MCF 10A (cell line): ENCODE results near the gene PPP1R1C. TPM values are rescaled to one million over a fixed set of nuclear protein-coding genes. Genes with fewer than 3 reads are reported as not detected.
"Not testable (repeated sequence)": the region's sequence is repeated elsewhere in the genome, so short reads cannot be mapped to it uniquely, and the experiment has no call there.

ENCODE experiments used
- BruUV-seq: library from RNA; stranded (reverse); fragments of 400-500 nt; replicated peaks from 2 replicates; lab custom pipeline; 2021; lab: Mats Ljungman, UMichigan
- CTCF ChIA-PET: fragments of 300-600 bp; sonication (Branson Sonifier 250); formaldehyde crosslinking; extraction: SDS; loops from one replicate; lab custom pipeline; 2021; ENCODE audit warnings: antibody characterized with exemption, inconsistent platforms; lab: Yijun Ruan, JAX
- POLR2A ChIA-PET: fragments of 300-600, 350-650 bp; sonication (Branson Sonifier 250); formaldehyde crosslinking; extraction: SDS; loops from one replicate; lab custom pipeline; 2020; ENCODE audit warnings: antibody characterized with exemption, inconsistent platforms; lab: Yijun Ruan, JAX
- DNase-seq: peaks from one replicate; pipeline ENCODE4 v3.0.0-alpha.2; 2018; ENCODE audit not compliant: unreplicated experiment
- H3K27ac Mint-ChIP-seq: one replicate; pipeline ENCODE4 v1.8.0; 2022; ENCODE audit warnings: mild to moderate bottlenecking, low read depth, mixed read lengths; ENCODE audit not compliant: unreplicated experiment
- H3K27me3 Mint-ChIP-seq: one replicate; pipeline ENCODE4 v1.8.0; 2022; ENCODE audit warnings: mixed read lengths; ENCODE audit not compliant: insufficient read depth, unreplicated experiment
- H3K36me3 Mint-ChIP-seq: one replicate; pipeline ENCODE4 v1.8.0; 2022; ENCODE audit warnings: mild to moderate bottlenecking, moderate library complexity, mixed read lengths; ENCODE audit not compliant: insufficient read depth, unreplicated experiment
- H3K4me1 Mint-ChIP-seq: one replicate; pipeline ENCODE4 v1.8.0; 2022; ENCODE audit warnings: mixed read lengths; ENCODE audit not compliant: insufficient read depth, unreplicated experiment
- H3K4me3 Mint-ChIP-seq: one replicate; pipeline ENCODE4 v1.8.0; 2022; ENCODE audit warnings: mild to moderate bottlenecking, moderate library complexity, mixed read lengths; ENCODE audit not compliant: unreplicated experiment
- H3K9me3 Mint-ChIP-seq: one replicate; pipeline ENCODE4 v1.8.0; 2022; ENCODE audit warnings: mixed read lengths; ENCODE audit not compliant: unreplicated experiment
- CTCF ChIP-seq: fragments of 200-600 bp; IDR thresholded peaks from one replicate; pipeline ENCODE4 v1.8.0; 2022; ENCODE audit warnings: antibody characterized with exemption, mild to moderate bottlenecking; ENCODE audit not compliant: unreplicated experiment
- intact Hi-C: fragments of 100-400 bp; cut with micrococcal nuclease; formaldehyde crosslinking; loops from 2 replicates; pipeline ENCODE4 v1.14.1; 2022
- total RNA-seq: library from RNA; stranded (reverse); gene quantifications from 2 replicates; pipeline ENCODE4 v1.2.3, GENCODE V29; 2022

The PPP1R1C gene
- total RNA-seq, 1 experiment from 2014 or later, result not detected

- no peaks in the 10 kb centered on the region for H3K27me3 Mint-ChIP-seq
- H3K27ac Mint-ChIP-seq, result no peak overlapping the region
- H3K36me3 Mint-ChIP-seq, result no peaks in the 10 kb centered on the region
- H3K9me3 Mint-ChIP-seq, result no peaks in the 10 kb centered on the region
- ChIA-PET POLR2A (interaction anchor here (1.2 kb wide), 1 partner anchor 10 kb away, joined by 3 read pairs; no protein-coding TSS in a partner anchor), CTCF (interaction anchor here (0.6 kb wide), 1 partner anchor 996 kb away, joined by 3 read pairs; no protein-coding TSS in a partner anchor)
- no TSS peak for BruUV-seq
- H3K4me1 Mint-ChIP-seq, result no peaks in the 10 kb centered on the region
- no peak for TF ChIP-seq CTCF
- intact Hi-C loops, result no loop called here
- no peak overlapping the region for H3K4me3 Mint-ChIP-seq
- no peak for DNase-seq
These were observed 26.9 kb upstream of the PPP1R1C start for GRCh38 chr2:181958726-181959125.

- ChIA-PET CTCF (interaction anchor here (0.7 to 0.9 kb wide), 2 partner anchors 119 to 219 kb away, joined by 3 to 4 read pairs; no protein-coding TSS in a partner anchor), POLR2A (interaction anchor here (1.0 to 1.2 kb wide), 2 partner anchors 10 to 11 kb away, joined by 3 read pairs; no protein-coding TSS in a partner anchor)
- intact Hi-C loops, result no loop called here
- DNase-seq, result no peak
- no peaks in the 10 kb centered on the region for H3K4me1 Mint-ChIP-seq
- H3K27me3 Mint-ChIP-seq, result no peaks in the 10 kb centered on the region
- no peaks in the 10 kb centered on the region for H3K9me3 Mint-ChIP-seq
- no peak overlapping the region for H3K27ac Mint-ChIP-seq
- TF ChIP-seq CTCF, result no peak
- no TSS peak for BruUV-seq
- no peak overlapping the region for H3K4me3 Mint-ChIP-seq
- no peaks in the 10 kb centered on the region for H3K36me3 Mint-ChIP-seq
These were observed 26.1 kb upstream of the PPP1R1C start for GRCh38 chr2:181959508-181959907.

- BruUV-seq, POLR2A ChIA-PET: not testable (repeated sequence)
These were observed 24.5 kb upstream of the PPP1R1C start for GRCh38 chr2:181961167-181961566.

GRCh38 chr2:181962142-181962541 is 23.5 kb upstream of the PPP1R1C start:
- BruUV-seq, result no TSS peak
- intact Hi-C loops, result no loop called here
- ChIA-PET CTCF (interaction anchor here (0.6 to 1.1 kb wide), 3 partner anchors 11 to 14 kb away, joined by 3 read pairs; no protein-coding TSS in a partner anchor), POLR2A (no interaction called here)
- Mint-ChIP-seq H3K27ac (no peak overlapping the region), H3K27me3 (no peaks in the 10 kb centered on the region), H3K4me1 (no peaks in the 10 kb centered on the region), H3K36me3 (no peaks in the 10 kb centered on the region), H3K9me3 (peaks cover 9% of the 10 kb centered on the region), H3K4me3 (no peak overlapping the region)
- no peak for TF ChIP-seq CTCF
- no peak for DNase-seq

More at GRCh38 chr2:181961167-181961566, 24.5 kb upstream of the PPP1R1C start:
- H3K27me3 Mint-ChIP-seq, DNase-seq, H3K27ac Mint-ChIP-seq, intact Hi-C loops, H3K36me3 Mint-ChIP-seq, H3K4me1 Mint-ChIP-seq, H3K9me3 Mint-ChIP-seq, H3K4me3 Mint-ChIP-seq: not testable (repeated sequence)
- CTCF ChIA-PET, result interaction anchor here (0.7 to 1.1 kb wide), 2 partner anchors 11 to 31 kb away, joined by 3 to 4 read pairs; no protein-coding TSS in a partner anchor
